GM21529 (cell line): ENCODE data around the gene IL12B.
A peak's percentile ranks its signal among the peaks of the same experiment; 100 is the strongest.
"Not testable (repeated sequence)": the region's sequence is repeated elsewhere in the genome, so short reads cannot be mapped to it uniquely, and the experiment has no call there.

Experiments used
- ATAC-seq: cut with Tn5 transposase; IDR thresholded peaks from one replicate; pipeline ENCODE4 v1.9.1; 2021; ENCODE audit not compliant: unreplicated experiment

IL12B gene

GRCh38 chr5:159333545-159333925, 3.2 kb upstream of the IL12B start:
- ATAC-seq, result no peak

- ATAC-seq, result no peak
These were observed 2.7 kb upstream of the IL12B start for GRCh38 chr5:159332800-159333544.

DNA sequence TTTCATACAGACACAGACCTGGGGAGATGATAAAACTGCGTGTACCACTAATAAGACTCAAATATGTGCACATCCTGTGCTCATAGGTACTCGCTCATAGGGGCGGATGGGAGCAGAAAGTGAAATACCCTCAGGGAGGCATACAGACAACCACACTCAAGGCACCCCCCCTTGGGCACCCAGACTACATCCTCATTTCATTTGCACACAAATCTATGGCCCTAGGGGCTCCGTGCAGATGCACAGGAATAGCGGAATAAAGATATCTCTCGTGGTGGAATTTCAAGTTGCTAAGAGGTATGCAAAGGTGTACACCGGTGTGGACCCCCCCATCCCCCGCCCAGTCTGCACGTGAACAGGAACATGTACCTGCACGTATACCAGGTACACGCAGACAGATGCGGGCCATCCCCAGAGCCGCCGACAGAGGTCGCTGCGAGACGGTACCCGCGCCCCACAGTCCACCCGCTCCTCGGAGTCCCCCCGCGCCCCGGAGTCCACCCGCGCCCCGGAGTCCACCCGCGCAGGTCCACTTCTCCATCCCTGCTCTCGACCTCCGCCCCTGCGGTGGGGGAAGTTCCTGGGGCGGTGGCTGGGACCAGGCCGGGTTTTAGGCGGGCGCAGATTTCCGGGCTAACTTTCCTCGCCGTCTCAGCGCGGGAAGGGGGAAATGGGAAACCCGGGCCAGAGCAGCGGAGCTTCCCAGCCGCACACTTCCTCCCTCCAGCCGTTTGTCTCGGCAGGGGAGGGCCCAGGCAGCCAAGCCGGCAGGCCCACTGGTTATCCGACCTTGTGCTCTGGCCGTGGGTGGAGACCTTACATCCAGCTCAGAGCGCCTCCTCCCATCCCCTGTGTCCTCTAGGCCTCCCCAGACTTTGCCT, 1.0 kb upstream of the IL12B start:
- ATAC-seq, result peak; percentile 67

DNA sequence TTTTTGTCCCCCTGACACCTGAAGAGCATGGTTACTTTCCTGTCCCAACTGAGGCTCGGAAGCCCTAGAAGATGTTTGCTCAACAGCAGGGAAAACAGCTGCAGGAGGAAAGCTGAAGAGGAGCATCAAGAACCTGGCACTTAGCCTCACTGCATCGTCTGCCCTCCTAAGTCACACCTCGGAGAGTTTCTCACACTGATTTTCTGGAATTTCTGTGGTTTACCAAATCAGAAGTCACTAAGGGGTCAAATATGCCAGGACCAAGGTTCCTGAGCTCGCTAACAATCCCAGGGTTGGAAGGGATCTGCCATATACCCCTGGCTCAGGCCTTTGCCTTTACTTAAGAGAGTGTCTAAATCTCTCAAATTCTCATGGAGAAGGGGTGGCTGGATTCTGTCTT, 5.3 kb downstream of the IL12B start:
- no peak for ATAC-seq

- no peak for ATAC-seq
These were observed 6.1 kb downstream of the IL12B start for GRCh38 chr5:159324102-159324755.

DNA sequence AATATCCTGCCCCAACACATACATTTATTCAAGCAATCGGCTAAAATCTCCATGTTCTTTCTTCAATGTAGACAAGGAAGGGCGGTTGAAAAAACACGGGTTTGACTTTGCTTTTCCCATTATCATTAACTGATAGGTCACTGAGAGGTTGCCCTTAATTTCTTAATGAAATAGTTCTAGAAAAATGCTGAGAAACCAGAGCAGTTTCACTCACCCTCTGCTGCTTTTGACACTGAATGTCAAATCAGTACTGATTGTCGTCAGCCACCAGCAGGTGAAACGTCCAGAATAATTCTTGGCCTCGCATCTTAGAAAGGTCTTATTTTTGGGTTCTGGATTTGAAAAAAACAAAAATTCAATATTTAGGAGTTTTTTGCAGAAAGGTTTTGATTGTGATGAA, 8.1 kb downstream of the IL12B start:
- no peak for ATAC-seq

GRCh38 chr5:159319832-159320231, 10.5 kb downstream of the IL12B start:
- no peak for ATAC-seq

DNA sequence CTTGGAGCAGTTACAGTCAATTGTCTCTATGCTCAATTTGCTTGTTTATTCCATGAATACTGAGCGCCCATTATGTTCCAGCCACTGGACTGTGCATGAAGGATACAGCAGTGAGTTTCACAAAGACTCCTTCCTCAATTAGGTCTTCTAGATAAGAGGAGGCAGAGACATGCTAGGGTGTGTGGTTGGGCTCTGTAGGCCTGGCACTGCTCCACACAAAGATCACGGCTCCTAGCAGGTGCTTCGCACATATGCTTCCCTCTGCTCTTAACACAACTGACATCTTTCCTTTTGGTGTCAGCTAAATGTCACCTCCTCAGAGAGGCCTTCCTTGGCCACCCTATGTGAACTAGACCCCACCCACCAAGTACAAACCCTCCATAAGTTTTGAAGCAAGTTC, 10.9 kb downstream of the IL12B start:
- no peak for ATAC-seq

- no peak for ATAC-seq
These were observed 11.8 kb downstream of the IL12B start for GRCh38 chr5:159318448-159318847.

GRCh38 chr5:159317849-159318248, 12.4 kb downstream of the IL12B start:
- ATAC-seq, result no peak

DNA sequence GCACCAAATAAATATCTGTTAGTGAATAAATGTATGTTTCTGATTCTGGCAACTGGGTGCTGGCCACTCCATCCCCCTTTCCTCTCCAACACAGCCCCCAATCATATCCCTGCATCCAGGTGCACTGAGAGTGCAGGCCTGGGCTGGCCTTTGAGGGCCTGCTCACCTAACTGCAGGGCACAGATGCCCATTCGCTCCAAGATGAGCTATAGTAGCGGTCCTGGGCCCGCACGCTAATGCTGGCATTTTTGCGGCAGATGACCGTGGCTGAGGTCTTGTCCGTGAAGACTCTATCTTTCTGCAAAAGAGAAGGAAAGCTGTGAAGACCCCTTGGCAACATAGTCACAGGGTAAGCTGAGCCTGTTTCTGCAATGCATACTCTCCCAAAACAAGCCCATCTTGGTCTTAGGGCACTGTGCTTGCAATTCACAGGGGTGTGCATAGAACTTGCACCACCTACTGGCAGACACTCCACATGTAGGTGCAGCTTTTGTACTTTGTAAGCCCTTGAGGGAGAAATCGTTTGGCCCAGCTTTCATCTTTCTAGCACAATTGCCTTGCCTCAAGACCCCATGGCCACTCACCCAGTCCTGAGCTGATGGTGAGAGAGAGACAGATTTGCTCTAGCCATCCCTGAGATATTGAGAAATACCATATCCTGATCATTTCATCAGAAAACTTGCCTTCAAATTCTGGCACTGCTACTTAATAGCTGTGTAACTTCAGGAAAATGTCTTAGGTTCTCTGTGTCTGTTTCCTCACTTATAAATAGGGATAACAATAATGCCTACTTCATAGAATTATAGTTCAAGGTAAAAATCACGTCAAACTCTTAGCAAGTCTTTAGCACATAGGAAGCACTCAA, 13.5 kb downstream of the IL12B start:
- ATAC-seq, result no peak

- ATAC-seq, result no peak
These were observed 17.1 kb downstream of the IL12B start for GRCh38 chr5:159313197-159313596.

DNA sequence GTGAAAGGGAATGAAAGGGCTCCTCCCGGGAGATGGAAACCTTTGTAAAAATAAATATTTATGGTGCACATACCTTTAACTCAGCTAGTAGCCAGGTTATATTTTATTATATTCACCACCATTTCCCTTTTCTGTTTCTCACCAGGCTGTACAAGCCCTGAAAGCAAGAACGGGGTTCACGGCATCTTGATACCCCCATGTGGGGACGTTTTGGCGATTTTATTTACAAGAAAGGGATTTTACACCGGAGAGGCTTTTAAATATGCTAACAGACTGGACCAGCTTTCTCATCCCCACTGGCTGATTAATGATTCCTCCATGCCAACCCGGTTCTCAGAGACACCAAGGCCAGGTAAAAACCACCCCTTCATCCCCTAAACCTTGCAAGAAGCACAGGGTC, 19.2 kb downstream of the IL12B start:
- no peak for ATAC-seq

DNA sequence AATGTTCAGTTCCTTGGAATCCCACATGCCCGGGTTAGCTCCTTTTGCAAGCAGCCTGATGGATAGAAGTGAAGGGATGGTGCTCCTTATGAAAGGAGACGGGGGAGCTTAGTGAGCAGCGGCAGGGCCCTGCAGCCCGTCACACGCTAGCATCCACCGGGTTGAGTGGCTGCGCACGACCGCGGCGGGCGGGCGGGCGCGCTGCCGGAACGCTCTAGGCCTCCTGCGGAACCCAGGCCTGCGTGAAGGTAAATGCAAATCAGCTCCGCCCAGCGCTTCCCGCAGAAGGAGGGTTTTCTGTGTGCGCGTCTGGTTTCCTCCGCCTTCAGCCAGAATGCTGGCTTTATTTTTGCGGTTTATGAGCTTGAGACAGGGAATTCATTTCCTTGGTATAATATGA, 19.8 kb downstream of the IL12B start:
- ATAC-seq, result peak; percentile 56

- no peak for ATAC-seq
These were observed 20.4 kb downstream of the IL12B start for GRCh38 chr5:159309689-159310433.

DNA sequence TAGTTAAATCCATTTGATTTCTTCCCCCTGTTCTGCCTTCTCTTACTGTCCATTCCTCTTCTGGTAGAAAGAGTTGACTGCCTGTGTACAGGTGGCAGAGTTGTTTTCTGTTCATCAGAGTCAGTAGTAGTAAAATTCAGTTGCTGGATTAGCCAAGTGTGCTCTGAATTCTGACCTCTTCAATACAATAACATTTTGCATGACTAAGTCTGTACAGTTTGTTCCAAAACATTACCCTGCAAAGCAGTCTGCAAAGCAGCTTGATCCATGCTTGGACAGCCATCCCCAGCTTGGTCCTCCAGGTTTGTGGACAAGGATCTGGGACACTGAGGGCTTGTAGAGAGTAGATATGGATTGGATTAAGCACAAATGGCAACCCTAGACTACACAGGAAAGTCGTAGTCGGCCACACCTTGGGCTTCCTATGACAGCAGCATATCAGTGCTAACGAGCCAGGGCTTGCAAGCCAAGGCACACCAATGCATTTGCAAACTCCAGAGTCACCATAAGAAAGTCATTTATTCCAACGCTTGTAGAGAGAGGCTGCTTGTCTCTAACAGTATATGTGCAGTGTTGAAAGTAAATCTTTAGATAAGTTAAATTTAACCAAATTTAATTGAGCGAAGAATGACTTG, 25.2 kb downstream of the IL12B start:
- no peak for ATAC-seq

DNA sequence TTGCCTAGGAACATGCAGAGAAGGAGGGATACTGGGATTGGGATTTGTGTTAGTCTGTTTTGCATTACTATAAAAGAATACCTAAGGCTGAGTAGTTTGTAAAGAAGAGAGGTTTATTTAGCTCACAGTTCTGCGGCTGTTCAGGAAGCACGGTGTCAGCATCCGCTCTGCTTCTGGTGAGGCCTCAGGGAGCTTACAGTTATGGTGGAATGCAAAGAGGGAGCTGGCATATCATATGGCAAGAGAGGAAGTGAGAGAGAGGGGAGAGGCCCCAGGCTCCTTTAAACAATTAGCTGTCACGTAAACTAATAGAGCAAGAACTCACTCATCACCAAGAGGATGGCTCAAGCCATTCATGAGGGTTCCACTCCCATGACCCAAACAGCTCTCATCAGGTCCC, 27.0 kb downstream of the IL12B start:
- ATAC-seq, result no peak

DNA sequence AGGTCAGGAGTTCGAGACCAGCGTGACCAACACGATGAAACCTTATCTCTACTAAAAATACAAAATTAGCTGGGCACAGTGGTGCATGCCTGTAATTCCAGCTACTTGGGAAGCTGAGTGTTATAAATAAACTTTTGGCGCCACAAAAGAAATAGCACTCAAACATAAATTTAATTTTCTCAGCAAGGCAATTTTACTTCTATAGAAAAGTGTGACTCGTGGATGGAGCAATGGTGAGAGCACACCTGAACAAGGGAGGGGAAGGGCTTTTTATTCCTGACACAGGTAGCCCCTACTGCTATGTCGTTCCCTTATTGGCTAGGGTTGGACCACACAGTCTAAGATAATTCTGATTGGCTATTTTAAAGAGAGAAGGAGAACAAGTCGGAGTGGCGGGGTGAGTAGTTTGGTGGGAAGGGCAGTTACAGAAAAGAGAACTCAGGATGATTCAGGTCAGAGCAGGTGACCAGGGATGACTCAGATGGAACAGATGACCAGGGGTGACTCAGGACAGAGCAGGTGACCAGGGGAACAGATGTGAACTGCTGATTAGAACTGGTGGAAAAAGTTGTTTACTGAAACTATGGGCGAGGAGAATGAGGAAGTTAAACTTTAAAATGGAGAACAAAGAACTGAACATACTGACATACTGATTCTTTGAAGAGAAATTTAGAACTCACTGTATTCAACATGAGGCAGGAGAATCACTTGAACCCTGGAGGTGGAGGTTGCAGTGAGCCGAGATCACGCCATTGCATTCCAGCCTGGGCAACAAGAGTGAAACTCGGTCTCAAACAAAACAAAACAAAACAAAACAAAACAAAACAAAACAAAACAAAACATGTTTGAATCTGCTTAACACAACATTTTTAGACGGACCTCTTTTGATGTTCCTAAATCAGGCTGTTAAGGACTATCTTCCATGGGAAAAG, 28.1 kb downstream of the IL12B start:
- not testable (repeated sequence) for ATAC-seq

GRCh38 chr5:159301466-159301865, 28.8 kb downstream of the IL12B start:
- ATAC-seq, result no peak
